Thyroid gland (tissue), 4 donors: ENCODE data around the gene S1PR5.

Experiments used
- CTCF ChIP-seq, 6 experiments: fragments of 200-600 bp in 3 of 6; fragments of 450-650 bp in 3 of 6; sonication (generic) in 3 of 6; IDR thresholded peaks; one replicate each; pipeline ENCODE4 v1.5.1; 2016 to 2019; ENCODE audit warnings: antibody characterized with exemption in 6 of 6, mild to moderate bottlenecking in 2 of 6, inconsistent platforms in 1 of 6, moderate library complexity in 1 of 6
- POLR2A ChIP-seq, 2 donors: fragments of 450-650 bp; IDR thresholded peaks; one replicate each; pipeline ENCODE4 v1.6.1; 2017; ENCODE audit warnings: antibody characterized with exemption in 2 of 2, mild to moderate bottlenecking in 2 of 2, moderate library complexity in 1 of 2

GRCh38 chr19:10549733-10550132, 32.5 kb upstream of the S1PR5 start:
- TF ChIP-seq CTCF (IDR thresholded peaks at IDR 0.05) (no peak), POLR2A (IDR thresholded peaks at IDR 0.05) (no peak)
